ENCODE results near the gene BTAF1.
"Not testable (repeated sequence)": the region's sequence is repeated elsewhere in the genome, so short reads cannot be mapped to it uniquely, and the experiment has no call there.

Gene BTAF1

DNA sequence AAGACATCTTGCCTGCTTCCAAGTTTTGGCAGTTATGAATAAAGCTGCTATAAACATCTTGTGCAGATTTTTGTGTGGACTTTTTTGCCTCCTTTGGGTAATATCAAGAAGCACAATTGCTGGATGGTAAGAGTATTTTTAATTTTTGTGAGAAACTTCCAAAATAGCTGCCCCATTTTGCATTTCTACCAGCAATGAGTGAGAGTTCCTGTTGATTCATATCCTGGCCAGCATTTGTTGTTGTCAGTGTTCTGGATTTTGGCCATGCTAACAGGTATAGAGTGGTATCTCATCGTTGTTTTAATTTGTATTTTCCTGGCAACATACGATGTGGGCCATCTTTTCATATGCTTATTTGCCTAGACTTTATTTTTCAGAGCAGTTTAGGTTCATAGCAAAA is 53.9 kb downstream of the BTAF1 start:
- DNase-seq (ENCODE audit: low read depth in 2 of 2) = no peak

GRCh38 chr10:91978585-91978984 is 55.0 kb downstream of the BTAF1 start:
- DNase-seq (ENCODE audit: low read depth in 2 of 2) = no peak

- no peak for DNase-seq (ENCODE audit: low read depth in 2 of 2)
These were observed 56.7 kb downstream of the BTAF1 start for GRCh38 chr10:91980319-91980718.

DNA sequence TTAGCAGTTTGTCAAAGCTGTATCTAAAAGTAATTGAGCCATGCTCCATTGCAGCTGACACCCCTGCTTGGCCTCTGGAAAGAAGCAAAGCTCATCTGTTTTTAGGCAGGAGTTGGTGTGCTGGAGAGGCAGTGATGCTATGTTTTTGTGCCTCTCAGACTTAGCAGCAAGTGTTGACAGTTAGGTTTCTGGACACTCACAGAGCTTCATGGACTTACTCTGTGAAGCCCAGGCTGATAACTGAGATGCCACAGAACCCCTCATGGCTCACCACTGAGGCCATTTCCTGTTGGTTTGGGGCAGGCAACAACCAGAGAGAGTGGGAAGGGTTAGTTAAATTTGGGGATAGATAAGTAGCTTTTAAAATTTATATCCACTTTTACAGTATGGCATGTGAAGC is 59.8 kb downstream of the BTAF1 start:
- no peak for DNase-seq (ENCODE audit: low read depth in 2 of 2)

- no peak for DNase-seq (ENCODE audit: low read depth in 2 of 2)
These were observed 63.9 kb downstream of the BTAF1 start for GRCh38 chr10:91987397-91988037.

DNA sequence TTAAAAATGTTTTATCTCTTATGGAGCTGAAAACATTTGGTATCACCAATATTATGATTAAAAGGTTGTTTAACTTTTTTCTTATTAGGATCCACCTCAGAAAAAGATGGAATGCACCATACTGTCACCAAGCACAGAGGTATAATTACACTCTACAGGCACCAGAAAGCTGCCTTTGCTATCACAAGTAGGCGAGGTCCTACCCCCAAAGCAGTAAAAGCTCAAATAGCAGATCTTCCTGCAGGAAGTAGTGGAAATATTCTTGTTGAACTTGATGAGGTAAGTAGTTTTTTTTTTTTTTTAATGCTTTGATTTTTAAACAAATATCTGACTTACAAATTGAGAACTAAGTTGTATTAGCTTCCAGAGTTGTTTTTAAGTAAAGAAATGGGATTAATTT is 68.5 kb downstream of the BTAF1 start:
- no peak for DNase-seq (ENCODE audit: low read depth in 2 of 2)

DNA sequence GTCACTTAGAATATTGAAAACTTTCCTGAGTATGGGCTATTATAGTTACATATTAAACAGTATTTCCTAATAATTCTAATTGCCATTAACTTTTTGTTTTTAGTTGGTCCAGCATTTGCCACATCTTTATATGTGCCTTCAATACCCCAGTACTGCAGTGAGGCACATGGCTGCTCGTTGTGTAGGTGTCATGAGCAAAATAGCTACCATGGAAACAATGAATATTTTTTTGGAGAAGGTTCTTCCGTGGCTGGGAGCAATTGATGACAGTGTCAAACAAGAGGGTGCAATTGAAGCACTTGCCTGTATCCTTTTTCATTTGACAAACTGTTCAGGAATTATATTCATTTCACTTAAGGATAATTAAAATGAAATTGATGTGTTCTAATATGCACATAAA is 72.7 kb downstream of the BTAF1 start:
- no peak for DNase-seq (ENCODE audit: low read depth in 2 of 2)

- no peak for DNase-seq (ENCODE audit: low read depth in 2 of 2)
These were observed 78.0 kb downstream of the BTAF1 start for GRCh38 chr10:92001581-92001980.

DNA sequence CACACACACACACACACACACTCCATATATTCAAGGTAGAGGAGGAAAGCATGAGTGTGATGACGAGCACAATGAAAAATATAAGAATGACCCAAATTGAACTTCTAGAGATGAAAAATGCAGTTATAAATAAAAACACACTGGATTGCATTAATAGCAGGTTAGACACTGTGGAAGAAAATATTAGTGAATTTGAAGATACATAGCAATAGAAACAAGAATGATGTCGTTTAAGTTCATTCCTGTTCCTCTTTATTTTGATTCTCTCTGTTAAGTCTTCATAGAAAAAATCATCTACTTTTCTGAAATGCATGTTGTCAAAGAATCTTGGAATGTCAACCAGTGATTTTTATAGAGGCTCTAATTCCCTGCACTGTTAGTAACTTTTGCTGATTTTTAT is 78.4 kb downstream of the BTAF1 start:
- DNase-seq (ENCODE audit: low read depth in 2 of 2) = no peak

DNA sequence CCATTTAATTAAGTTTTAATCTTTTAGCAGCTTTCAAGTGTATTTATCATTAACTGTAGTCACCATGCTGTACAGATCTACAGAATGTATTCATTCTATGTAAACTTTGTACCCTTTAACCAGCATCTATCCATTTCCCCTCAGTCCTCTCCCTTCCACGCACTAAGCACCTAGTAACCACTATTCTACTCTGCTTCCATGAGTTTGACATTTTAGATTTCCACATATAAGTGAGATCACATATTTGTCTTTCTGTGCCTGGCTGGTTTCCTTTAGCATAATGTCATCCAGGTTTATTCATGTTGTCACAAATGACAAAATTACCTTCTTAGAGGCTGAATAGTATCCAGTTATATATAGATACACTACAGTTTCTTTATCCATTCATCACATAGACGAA is 79.7 kb downstream of the BTAF1 start:
- DNase-seq (ENCODE audit: low read depth in 2 of 2) = no peak

DNA sequence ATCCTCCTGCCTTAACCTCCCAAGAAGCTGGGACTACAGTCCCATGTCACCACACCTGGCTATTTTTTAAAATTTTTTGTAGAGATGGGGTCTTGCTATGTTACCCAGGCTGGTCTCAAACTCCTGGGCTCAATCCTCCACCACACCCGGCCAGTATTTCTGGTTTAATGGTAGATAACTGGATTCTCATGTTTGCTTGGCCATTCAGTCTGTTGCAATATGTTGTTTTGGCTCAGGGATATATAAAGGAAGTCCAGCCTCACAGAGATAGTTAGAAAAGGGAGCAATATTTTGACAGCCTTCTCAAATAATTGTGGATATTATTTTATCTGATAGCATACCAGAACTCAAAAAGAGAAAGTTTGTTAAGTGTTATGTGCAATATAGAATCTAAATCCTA is 82.4 kb downstream of the BTAF1 start:
- no peak for DNase-seq (ENCODE audit: low read depth in 2 of 2)

DNA sequence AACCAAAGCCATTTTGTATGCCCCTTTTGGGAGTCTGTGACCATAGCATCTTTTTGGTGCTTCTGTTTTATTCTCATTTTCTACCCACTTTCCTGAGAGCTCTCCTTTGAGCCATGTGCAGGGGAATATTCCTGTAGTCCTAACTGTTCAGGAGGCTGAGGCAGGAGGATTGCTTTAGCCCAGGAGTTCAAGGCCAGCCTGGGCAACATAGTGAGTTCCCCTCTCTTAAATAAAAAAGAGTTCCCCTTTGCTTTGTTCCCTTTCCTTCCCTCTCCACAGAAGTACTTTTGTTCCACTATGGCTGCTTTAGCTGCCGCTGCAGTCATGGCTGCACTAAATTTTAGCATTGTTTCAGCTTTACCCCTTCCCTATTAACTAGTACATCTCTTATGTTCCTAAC is 85.9 kb downstream of the BTAF1 start:
- DNase-seq (ENCODE audit: low read depth in 2 of 2) = no peak

DNA sequence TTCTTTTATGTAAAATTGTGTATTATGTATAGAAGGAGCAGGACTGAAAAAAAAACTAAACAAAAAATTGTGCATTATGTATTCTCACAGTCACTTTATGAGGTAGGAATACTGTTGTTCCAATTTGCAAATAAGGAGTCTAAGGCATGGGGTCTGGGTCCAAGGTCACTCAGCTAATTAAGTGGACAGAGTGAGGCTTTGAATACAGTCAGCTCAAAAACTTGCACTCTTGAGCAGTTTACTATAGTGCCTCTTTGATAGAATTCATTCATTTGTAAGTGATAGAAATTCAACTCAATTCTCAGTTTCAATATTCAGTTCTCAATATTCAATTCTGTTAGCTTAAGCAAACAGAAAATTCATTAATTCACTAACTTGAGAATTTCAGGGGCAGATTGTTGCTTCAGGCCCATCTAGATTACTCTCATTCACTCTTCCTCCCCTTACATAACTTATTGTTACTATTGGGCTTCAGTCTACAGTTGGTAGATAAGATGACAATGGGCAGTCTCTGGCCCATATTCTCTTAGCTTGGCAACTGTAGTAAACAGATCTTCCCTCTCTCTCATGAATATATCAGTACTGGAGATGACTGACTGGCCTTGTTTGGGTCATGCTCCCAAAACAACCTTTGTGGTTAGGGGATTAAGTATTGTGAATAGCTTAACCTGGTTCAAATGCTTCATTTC is 86.6 kb downstream of the BTAF1 start:
- no peak for DNase-seq (ENCODE audit: low read depth in 2 of 2)

DNA sequence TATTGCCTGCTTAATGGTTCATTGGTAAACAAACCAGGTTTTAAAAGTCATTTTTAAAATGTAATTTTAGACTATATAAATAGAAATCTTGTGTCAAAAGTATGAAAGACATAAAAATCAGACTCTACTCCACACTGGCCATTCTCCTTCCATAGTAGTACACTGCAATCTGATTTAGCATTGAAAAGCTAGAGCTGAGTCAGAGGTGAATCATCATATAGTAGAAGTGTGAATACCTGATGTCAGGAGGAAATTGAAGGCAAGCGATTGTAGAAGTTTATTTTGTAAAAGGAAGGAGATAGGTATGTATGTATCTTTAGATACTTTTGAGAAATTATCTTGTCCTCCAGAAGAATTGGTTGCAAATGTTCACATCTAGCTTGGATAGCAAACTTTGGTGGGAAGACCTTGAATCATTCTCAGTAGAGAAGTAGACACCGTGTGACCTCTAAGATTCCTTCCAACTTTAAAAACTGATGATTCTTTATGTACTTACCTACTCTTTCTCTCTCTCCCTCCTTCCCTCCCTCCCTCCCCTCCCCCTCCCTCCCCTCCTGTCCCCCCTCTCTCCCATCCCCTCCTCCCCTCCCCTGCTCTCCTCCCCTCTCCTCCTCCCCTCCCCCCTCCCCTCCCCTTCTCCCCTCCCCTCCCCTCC is 88.1 kb downstream of the BTAF1 start:
- no peak for DNase-seq (ENCODE audit: low read depth in 2 of 2)

DNA sequence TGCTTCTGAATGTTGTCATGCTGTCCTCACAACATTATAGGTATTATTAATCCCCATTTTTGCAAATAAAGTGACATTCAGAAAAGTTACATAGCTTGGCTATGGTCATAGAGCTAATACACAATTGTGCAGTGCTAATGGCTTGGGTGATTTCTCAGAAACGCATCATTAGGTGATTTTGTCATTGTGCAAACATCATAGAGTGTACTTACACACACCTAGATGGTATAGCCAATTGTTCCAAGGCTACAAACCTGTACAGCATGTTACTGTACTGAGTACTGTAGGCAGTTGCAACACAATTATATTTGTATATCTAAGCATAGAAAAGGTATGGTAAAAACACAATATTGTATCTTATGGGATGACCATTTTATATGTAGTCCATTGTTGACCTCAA is 91.0 kb downstream of the BTAF1 start:
- no peak for DNase-seq (ENCODE audit: low read depth in 2 of 2)

DNA sequence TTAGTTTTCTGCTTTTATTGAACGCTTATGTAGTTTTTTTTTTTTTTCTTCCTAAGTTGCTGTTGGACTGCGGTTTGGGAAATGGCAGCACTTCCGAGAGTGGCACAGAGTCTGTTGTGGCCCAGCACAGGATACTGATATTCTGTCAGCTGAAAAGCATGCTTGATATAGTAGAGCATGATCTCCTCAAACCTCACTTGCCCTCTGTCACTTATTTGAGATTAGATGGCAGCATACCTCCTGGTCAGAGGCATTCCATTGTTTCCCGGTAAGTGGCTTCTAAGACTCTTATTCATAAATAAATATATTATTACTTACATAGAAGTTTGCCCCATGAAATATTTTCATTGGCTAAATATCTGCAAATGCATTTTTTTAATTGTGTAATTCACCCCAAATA is 101.1 kb downstream of the BTAF1 start:
- no peak for DNase-seq (ENCODE audit: low read depth in 2 of 2)

GRCh38 chr10:92025340-92025739 is 101.8 kb downstream of the BTAF1 start:
- DNase-seq (ENCODE audit: low read depth in 2 of 2) = not testable (repeated sequence)

DNA sequence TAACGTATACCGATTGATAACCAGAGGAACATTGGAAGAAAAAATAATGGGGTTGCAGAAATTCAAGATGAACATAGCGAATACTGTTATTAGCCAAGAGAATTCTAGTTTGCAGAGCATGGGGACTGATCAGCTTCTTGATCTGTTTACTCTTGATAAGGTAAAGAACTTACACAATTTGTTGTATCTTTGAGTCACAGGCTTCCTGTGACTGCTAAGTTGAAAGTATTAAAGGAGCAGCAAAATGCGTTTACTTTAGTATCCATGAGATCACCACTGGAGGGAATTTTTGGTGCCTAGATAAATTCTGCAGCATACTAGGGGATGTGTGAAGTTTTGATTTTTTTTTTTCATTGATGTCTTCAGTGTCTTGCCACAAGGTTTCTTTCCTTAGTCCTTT is 103.6 kb downstream of the BTAF1 start:
- DNase-seq (ENCODE audit: low read depth in 2 of 2) = no peak

DNA sequence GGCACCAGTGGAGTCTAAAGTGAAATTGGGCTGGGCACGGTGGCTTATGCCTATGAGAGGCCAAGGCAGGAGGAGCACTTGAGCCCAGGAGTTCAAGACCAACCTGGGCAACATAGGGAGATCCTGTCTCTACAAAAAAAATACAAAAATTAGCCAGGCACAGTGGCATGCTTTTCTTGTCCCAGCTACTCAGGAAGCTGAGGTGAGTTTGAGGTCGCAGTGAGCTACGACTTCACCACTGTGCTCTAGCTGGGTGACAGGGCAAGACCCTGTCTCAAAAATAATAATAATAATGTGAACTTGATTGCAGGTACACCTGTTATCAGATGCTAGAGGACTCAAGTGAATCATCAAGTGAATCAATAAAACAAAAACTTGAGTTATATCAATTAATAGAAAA is 108.0 kb downstream of the BTAF1 start:
- no peak for DNase-seq (ENCODE audit: low read depth in 2 of 2)

DNA sequence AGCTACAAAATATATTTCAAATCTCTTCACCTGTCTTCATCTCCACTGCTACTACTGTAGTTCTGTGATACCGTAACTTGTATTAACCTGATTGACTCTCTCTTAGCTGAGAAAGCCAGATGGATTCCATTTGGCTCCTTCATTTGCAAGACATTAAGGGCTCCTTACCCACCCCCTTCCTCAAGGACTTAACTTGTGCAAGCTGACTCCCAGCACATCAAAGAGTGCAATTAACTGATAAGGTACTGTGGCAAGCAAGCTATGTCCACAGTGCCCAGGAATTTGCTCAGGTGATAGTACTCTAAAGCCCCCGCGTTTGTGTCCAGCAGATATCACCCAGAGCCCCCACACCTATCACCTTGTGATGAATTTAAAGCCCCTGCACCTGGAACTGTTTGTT is 109.5 kb downstream of the BTAF1 start:
- DNase-seq (ENCODE audit: low read depth in 2 of 2) = not testable (repeated sequence)

GRCh38 chr10:92038949-92039348 is 115.4 kb downstream of the BTAF1 start:
- DNase-seq (ENCODE audit: low read depth in 2 of 2) = no peak

GRCh38 chr10:92042541-92042940 is 119.0 kb downstream of the BTAF1 start:
- DNase-seq (ENCODE audit: low read depth in 2 of 2) = no peak

DNA sequence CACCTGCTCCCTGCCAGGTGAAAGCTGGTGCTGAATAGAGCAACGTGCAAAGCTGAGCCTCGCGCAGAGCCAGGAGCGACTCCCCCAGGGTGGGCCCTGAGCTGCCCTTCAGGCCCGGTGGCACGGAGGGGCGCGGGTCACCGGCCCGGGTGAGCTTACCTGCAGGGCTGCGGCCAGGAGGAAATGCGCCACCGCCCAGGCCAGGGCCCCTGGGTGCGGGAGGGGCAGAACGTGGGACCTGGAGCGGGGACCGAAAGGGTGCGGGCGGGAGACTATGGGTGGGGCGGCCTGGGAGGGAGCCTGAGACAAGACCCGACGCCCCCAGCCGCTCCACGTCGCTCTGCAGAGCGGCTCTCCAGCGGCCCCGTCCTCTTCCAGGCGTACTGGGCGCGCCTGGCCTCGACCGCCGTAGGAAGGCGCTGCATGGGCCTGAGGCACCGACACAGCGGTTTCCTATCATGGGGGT is 122.1 kb downstream of the BTAF1 start:
- DNase-seq (ENCODE audit: low read depth in 2 of 2) = no peak

Data from stimulated activated CD4-positive, alpha-beta T cell treated with anti-CD3 and anti-CD28 coated beads, Interleukin-15, amount 100 ng/mL, for 48 hours (primary cell).